GM21529 (cell line): ENCODE measurements around the gene KREMEN2.

Experiments used
- ATAC-seq: cut with Tn5 transposase; IDR thresholded peaks from one replicate; pipeline ENCODE4 v1.9.1; 2021; ENCODE audit not compliant: unreplicated experiment

Gene KREMEN2

DNA sequence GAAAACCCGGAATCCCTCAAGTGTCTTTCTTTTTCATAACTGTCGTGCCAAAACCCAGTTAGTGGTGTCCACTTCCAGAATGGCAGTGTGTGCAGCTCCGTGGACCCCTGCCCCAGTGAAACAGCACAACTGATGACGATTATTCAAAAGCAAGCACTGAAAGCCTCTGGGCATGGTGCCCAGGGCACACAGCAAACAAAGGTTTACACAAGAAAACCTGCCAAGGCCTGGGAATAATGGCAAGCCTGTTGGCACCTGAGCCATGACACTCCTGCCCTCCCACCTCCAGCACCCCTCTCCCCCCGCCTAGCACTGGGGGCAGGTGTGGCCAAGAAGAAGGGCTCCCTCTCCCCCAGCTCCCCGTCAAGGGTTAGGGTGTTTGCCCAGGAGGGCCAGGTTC is 13.4 kb downstream of the KREMEN2 start:
- ATAC-seq: no peak

DNA sequence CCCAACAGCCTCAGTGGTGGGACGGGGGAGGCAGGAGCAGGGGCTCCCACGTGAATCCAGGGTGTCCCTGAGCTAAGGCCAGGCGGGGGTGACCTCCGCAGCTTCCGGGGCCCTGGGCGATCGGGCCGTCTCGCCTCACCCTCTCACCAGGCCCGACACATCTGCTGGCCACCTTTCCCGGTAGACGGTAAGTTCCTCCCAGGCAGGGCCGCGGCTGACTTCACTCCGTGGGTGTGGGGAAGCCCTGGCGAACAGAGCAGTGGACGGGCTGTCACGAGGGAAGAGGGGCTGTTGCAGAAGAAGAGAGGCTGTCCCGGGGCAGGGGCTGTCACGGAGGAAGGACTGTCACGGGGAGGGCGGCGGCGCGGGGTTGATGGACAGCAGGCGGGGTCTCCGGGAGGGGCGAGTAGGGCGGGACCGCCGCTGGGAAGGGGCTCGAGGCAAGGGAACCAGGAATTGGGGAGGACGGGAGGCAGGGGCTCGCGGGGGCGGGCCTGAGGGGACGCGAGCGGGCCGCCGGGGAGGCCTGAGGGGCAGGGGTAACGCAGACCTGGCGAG is 15.7 kb downstream of the KREMEN2 start:
- ATAC-seq: peak; percentile 2

DNA sequence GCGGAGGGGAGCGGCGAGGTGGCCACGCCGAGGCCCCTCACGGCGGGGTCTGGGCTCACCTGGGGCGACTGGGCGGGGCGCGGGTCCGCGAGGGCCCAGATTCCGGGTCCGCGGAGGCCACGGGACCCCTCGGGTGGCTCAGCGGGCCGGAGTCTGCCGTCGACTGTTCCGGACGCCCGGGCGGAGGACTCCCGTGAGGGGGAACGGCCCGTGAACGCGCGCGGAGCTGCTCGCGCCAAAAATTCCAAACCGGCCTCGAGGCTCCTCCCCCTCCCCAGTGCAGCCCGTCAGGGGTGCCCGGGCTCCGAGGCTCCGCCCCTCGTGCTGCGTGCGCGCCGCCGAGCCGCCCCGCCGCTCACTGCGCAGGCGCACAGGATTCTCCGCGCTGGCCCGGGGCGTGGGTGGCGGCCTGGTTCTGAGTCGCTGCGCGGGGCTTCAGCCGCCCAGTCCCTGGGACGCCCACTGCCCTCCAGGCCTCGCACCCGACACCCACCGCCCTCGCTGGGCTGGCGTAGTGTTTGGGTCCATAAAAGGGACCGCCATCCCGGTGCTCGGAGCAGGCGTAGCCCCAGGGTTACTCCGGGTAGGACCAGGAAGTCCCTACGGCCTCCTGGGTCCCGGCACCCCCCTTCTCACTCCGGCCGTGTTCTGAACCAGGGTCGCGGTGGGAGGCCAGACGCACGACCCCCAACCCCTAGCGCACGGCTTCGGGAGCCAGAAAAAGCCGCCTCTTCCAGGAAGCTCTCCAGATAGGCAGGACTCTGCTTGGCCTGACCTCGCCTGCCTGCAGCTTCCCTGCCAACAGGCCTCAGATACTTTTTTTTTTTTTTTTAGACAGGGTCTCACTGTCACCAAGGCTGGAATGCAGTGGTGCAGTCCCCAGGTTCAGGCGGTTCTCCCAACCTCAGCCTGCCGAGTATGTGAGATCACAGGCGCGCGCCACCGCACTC is 16.4 kb downstream of the KREMEN2 start, which contains the start of gene PKMYT1:
TSS of gene PKMYT1 (minus strand) at position 220 of the 950 bp plus-strand sequence. CDS start 789 bp downstream, outside the sequence.
- peak; percentile 63 for ATAC-seq

DNA sequence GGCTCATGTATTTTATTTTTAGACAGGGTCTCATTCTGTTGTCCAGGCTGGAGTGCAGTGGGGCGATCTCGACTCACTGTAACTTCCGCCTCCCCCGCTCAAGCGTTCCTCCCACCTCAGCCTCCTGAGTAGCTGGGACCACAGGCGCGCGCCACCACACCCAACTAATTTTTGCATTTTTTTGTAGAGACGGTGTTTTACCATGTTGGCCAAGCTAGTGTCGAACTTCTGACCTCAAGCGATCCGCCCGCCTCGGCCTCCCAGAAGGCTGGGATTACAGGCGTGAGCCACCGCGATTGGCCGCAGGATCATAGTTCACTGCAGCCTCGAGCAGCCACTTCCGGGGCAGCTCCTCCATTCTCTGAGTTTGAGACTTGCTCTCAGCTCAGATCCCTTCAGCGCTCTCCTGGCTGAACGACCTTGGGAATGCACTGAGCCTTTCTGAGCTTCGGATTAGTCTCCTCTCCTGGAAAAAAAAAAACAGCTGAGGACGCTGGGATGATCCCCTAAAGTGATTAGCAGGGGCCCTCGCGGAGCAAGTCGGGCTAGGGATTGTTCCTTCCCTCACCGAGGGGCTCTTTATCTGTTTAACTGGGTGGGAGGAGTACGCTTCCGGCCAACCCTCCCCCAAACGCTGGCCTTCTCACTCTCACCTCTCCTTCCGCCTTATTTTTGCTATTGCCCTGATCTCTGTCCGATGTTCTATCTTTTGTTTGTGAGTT is 17.3 kb downstream of the KREMEN2 start:
- no peak for ATAC-seq

DNA sequence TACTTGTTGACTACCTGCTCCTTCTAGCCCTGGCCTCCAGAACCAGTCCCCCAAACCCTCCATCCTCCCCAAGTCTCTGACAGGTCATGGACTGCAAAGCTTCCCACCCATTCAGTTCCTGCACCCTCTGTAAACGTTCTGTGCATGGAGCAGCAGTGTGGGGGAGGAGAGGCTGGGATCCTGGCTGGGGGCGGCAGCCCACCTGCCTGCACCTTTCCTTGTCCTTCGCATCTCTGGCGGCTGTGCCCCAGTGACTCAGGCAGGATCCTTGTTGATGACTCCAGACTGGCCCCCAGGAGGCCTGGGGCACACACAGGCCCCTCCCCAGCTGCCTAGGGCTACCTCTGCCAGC is 17.8 kb downstream of the KREMEN2 start:
- ATAC-seq: no peak

DNA sequence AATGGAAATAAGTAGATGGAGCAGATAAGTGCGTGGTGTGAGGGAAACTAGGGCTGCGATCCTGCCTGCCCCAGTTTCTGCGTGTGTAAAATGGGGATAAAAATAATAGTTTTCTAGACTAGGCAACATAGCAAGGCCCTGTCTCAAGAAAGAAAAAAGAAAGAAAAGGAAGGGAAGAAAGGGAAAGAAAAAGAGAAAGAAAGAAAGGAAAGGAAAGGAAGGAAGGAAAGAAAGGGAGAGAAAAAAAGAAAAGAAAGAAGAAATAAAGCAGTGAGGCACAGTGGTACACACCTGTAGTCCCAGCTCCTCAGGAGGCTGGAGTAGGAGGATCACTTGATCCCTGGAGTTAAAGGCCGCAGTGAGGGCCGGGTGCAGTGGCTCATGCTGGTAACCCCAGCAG is 18.3 kb downstream of the KREMEN2 start:
- ATAC-seq: no peak

DNA sequence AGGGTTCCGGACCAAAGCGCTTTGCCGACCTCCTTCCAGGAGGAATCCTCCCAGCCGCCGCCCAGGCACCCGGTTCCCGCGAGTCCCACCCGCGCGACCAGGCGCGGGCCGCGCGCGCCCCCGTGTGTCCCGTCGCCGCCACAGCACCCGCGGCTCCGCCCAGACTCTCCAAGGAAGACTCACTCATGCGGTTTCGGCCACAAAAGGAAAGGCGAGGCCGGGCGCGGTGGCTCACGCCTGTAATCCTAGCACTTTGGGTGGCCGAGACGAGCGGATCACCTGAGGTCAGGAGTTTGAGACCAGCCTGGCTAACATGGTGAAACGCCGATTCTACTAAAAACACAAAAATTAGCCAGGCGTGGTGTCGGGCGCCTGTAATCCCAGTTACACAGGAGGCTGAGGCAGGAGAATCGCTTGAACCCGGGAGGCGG is 19.6 kb downstream of the KREMEN2 start:
- ATAC-seq: no peak

DNA sequence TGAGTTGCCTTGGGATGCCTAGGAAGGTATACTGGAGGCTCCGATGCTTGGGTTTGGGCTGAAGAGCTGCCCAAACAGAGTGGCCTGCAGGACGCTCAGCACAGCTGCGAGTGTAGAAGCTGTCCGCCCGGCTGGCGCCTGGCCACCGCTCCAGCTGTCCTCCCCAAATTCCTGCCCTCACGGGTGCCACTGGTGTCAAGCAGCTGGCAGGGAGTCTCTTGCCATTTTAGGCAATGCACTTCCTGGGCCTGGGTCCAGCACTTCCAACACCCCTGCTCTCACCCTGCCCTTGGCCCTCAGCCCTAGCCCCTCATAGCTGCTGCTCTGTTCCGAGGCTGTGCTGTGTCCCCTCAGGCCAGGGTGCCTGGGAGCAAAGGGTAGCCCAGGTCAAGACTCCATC is 21.4 kb downstream of the KREMEN2 start:
- ATAC-seq: no peak

DNA sequence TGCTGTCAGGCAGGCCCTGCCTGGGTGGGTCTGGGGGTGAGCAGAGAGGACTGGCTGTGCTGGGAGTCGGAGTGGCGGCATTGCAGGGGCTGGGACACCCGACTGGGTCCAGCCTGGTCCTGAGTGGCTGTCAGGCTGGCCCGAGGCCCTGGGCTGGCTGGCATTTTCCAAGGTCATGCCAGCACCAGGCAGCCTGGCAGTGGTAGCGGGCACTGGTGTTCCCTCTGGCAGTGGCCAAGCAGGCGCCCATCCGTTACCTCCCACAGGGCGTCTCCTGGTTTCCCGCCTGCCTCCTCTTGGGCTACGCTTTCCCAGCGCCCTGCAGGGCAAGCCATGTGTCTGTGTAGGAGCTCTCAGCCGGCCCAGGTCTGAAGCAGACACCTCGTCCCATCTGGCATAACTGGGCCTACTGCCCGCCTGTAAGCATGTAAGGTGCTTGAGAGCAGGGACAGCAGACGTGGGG is 21.8 kb downstream of the KREMEN2 start:
- no peak for ATAC-seq

DNA sequence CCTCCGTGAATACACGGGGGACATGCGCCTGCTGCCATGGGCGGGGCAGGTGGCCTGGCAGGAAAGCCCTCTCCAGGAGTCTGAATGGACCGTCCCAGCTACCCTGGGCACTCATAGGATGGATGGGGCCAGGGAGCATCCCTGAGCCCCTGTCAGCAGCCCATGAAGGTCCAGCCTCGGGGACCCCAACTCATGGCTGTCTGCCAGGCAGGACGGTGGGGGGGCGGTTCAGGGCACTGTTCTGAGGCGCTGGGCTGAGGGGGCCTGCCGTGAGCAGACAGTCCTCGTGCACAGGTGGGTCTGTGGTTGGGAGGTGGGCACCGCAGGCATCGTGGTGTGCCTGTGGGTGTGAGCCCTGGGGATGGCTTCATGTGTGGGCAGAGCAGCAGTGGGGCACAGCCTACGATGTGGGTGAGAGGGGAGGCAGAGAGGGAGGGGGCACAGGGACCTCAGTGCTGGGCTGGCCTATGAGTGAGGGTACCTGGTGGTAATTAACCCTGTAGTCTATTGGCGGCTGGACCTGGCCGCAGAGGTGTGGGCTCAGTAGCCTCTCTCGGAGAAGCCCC is 22.6 kb downstream of the KREMEN2 start:
- no peak for ATAC-seq

DNA sequence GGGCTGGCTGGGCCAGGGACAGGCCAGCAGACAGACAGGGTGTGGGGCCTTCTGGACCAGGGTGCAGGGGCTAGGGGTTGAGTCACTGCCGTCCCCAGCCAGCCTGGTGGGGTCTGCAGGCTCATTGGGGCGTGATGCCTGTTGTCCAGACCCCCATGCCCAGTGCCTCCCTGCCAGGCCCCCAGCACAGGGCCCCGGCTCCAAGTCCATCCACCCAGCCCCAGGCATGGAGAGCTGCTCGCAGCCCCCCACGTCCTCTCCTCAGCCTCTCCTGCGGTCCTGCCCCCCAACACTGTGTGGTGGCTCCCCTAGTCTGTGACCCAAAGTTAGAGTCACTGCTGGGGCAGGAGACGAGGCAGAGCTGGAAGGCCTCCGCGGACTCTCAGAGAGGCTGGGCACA is 23.2 kb downstream of the KREMEN2 start:
- no peak for ATAC-seq

DNA sequence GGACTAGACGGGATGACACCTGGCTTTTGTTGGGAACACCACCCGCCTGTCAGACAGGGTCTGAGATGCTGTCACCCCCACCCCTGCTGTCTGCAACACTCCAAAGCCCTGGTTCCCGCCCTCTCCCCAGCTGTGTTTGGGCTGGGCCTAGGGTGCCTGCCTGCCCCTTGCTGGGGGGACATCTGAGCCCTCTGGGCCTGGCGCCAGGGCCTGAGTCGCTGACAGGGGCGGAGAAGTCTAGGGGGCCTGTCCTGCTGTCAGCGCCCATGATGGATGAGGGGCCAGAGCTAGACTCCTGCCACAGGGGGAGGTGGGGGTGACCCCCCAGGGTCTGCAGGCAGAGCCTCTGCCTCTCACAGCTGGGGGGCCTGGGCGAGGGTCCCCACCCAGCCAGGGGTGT is 23.8 kb downstream of the KREMEN2 start:
- no peak for ATAC-seq

DNA sequence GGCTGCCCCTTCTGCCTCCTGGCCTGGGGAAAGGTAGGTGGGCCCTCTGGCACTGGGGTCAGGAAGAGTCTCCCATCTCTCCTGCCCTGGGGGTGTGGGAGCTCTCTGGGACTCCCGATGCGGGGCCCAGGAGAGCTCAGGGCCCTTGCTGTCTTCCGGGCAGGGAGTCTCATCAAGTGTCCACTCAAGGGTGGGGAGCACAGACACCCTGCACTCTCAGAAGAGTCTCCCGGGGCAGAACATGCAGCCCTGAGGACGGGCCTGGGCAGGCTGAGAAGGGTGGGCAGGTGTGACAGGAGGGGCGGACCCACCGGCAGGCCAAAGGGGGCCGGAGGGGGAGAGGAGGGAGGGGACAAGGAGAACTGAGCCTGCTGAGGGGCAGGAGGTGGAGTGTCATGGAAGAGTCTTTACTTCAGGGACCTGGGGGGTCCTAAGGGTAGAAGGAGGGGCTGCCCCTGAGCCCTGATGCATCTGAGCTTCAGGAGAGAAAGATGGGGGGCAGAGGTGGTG is 24.6 kb downstream of the KREMEN2 start:
- ATAC-seq: no peak

DNA sequence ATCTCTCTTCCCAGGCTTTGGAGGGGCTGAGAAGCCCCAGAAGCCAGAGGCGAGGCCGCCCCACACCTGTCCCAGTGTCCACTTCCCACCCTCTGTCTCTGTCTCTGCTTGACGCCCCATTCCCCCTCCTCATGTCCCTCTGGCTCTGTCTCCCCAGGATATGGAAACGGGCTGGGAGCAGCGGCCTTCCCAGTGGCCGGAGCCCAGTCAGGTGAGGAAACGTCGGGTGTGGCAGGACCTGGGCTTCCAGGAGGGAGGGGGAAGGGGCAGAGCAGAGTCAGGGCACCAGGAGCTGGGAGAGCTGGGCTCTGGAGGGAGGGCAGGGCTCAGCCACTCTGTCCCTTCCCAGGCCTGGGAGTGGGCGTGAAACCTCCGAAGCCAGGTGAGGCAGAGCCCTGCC is 26.8 kb downstream of the KREMEN2 start:
- ATAC-seq: no peak

DNA sequence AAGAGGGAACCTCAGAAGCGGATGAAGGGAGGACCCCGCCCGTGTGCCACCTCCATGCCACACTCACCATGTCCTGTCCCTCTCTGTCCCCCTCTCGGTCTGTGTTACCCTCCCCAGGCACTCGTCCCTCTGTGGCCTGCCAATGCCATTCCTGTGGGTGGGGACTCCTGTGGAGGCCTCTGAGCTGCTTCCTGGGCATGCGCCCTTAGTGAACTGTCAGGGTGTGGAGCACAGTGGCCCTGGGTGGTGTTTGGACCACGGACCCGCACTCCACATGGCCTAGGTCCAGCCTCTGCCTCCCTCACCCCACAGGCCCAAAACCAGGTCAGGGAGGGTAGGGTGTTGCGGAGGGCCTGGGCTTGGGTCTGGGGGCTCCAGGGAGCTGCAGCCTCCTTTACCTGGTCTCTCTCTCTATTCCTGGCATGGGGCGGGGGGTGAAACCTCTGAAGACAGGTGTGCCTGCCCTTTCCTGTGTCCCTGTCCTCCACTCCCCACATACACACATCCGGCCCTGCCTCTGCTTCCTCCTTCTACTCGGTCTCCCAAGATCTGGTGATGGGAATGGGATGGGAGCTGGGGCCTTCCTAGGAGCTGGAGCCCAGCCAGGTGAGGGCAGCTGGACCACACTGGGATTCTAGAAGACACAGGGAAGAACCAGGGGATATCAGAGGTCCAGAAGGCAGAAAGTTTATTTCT is 27.6 kb downstream of the KREMEN2 start:
- ATAC-seq: no peak

DNA sequence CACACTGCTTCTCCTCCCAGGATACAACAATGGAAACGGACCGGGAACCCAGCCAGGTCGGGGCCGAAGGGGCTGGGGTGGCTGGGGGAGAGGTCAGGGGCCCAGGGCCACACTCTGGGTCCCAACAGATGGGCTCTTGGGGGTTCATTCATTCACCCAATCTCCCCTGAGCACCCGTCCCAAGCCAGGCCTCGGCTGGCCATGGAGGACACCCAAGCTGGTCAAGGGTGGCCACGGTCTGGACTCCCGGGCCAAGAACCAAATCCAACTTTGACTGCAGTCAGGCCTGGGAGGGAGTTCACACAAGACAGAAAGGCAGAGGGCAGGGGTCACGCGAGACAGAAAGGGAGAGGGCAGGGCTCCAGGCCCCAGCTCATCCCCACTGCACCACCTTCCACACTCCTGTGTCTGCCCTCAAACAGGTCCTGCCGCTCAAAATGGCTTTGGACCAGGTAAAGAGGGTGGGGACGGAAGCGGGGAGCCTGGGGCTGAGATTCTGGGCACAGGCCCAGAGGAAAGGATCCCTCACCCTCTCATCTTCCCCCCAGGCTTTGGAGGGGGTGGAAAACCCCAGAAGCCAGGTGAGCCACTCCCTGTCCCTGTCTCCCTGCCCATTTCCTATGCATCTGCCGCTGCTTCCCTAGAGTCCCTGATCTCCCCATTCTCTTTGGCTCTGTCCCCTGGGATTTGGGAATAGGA is 28.5 kb downstream of the KREMEN2 start:
- ATAC-seq: no peak

DNA sequence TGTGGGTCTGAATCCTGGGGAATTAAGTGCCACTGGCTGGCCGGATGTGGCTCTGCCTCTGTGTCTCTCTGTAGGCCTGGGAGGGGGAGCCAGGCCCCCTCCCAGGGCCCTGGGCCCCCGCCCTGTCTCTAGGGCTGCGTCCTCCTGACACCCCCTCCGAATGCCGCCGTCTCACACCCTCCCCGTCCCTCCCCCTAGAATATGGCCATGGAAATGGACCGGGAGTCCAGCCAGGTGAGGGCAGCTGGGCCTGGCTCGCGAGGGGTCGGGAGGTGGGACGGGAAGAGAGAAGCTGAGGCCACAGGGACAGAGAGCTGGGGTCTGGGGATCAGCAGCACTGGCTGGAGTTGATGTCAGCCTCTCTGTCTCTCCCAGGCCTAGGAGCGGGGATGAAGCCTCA is 32.2 kb downstream of the KREMEN2 start:
- ATAC-seq: no peak

DNA sequence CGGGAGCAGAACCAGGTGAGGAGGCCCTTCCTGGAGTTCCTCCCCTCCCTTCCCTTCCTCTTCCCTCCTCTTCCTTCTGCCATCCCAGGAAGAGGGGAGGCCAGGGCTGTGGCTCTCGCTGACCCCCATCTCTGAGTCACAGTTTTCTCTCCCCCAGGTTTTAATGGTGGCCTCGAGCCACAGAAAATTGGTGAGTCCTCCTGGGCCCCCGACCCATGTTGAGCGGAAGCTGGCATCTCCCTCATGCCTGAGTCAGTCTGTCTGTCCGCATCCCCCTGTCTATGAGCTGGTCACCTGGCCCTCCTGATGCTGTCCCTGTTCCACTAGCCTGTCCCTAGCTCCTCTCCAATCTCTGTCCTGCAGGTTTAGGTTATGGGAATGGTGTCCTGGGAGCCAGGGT is 35.9 kb downstream of the KREMEN2 start:
- ATAC-seq: no peak

DNA sequence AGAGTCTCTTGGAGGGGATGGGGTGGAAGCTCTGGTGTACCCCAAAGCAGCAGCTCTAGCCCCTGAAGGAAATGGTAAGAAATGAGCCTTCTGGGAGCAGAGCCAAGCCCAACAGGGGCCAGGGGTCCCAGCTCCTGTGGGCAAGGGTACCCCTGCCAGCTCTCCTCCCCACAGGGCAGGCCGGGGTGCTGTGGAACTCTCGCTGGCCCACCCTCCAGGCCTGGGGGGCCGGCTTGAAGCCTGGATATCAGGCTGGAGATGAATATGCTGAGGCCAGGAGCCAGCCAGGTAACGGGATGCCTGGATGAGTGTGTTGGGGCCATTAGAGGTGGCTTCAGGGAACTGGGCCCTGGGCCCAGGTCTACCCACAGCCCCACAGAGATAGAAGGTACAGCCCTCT is 36.5 kb downstream of the KREMEN2 start:
- no peak for ATAC-seq

DNA sequence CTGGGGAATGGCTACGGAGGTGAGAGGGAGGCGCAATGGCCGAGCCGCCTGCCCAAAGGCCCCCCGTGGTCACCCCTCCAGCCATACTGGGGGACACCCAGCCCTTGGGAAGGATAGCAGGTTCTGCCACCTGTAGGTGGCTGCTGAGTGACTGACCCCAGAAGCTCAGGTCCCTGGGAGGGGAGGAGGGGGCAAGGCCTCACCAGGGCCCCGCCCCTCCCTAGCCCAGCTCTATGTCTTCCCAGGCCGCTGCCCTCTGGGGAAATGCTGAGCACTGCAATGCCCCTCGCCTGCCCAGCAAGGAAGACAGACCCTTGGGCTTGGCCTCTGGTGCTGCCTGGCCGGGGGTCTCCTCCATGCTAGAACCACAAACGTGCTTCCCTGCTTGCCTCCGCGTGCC is 37.2 kb downstream of the KREMEN2 start:
- ATAC-seq: no peak
